ENCODE results near the gene DPP10. TPM values are rescaled to one million over a fixed set of nuclear protein-coding genes. Genes with fewer than 3 reads are reported as not detected.

The DPP10 gene
- total and polyA plus RNA-seq, 4 donors, result 0.04 to 4.1 (median 0.48) TPM

DNA sequence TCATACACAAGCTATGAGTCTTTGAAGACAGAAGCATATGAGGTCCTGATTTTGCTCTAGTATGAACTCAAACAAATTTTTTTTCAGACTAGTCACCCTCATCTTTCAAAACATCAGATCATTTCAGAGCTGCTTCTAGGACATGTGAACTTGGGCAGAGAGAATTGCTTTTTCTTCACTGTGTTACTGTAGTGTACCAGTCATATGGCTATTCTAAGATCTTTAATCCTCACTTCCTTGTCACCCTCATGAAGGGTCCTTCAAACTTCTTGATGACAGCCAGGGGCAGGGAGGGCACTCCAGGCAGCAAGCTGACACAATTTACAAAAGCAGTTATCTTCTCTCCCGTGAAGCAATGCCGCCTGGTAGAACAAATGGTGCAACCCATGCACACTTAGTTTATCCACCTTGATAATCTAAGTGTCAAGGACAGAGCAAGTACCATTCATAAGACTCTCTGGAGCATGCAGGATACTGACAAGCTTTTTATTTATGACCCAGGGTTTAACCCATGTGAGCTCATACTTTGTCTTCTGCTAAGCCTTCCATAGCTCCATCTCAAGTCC is 200.6 kb downstream of the DPP10 start:
- no peak for TF ChIP-seq EGR1 (IDR thresholded peaks at IDR 0.05; ENCODE audit: low read depth in 2 of 2)
- no peak for TF ChIP-seq RXRA (IDR thresholded peaks at IDR 0.05)
- TF ChIP-seq HNF4A (conservative IDR thresholded peaks at IDR 0.05), result no peak
- TF ChIP-seq CTCF (IDR thresholded peaks at IDR 0.05; ENCODE audit: low read depth, low read length, missing input control), result no peak
- TF ChIP-seq NR2F2 (IDR thresholded peaks at IDR 0.05), result no peak
- TF ChIP-seq FOXA2 (IDR thresholded peaks at IDR 0.05), result no peak
- TF ChIP-seq, protein P1, sequence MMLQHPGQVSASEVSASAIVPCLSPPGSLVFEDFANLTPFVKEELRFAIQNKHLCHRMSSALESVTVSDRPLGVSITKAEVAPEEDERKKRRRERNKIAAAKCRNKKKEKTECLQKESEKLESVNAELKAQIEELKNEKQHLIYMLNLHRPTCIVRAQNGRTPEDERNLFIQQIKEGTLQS (IDR thresholded peaks at IDR 0.05), result no peak
- TF ChIP-seq SP1 (IDR thresholded peaks at IDR 0.05), result no peak
- TF ChIP-seq, protein P2, sequence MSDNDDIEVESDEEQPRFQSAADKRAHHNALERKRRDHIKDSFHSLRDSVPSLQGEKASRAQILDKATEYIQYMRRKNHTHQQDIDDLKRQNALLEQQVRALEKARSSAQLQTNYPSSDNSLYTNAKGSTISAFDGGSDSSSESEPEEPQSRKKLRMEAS (IDR thresholded peaks at IDR 0.05), result no peak
- no peak for TF ChIP-seq JUND (IDR thresholded peaks at IDR 0.05)
- no peak for TF ChIP-seq TAF1 (conservative IDR thresholded peaks at IDR 0.05)
- no peak for TF ChIP-seq GABPA (IDR thresholded peaks at IDR 0.05 in 1 of 2, conservative IDR thresholded peaks at IDR 0.05 in 1 of 2)
- TF ChIP-seq FOXA1 (IDR thresholded peaks at IDR 0.05), result no peak
- TF ChIP-seq RAD21 (IDR thresholded peaks at IDR 0.05), result no peak
- TF ChIP-seq ZBTB33 (IDR thresholded peaks at IDR 0.05), result no peak
- TF ChIP-seq, protein P3, sequence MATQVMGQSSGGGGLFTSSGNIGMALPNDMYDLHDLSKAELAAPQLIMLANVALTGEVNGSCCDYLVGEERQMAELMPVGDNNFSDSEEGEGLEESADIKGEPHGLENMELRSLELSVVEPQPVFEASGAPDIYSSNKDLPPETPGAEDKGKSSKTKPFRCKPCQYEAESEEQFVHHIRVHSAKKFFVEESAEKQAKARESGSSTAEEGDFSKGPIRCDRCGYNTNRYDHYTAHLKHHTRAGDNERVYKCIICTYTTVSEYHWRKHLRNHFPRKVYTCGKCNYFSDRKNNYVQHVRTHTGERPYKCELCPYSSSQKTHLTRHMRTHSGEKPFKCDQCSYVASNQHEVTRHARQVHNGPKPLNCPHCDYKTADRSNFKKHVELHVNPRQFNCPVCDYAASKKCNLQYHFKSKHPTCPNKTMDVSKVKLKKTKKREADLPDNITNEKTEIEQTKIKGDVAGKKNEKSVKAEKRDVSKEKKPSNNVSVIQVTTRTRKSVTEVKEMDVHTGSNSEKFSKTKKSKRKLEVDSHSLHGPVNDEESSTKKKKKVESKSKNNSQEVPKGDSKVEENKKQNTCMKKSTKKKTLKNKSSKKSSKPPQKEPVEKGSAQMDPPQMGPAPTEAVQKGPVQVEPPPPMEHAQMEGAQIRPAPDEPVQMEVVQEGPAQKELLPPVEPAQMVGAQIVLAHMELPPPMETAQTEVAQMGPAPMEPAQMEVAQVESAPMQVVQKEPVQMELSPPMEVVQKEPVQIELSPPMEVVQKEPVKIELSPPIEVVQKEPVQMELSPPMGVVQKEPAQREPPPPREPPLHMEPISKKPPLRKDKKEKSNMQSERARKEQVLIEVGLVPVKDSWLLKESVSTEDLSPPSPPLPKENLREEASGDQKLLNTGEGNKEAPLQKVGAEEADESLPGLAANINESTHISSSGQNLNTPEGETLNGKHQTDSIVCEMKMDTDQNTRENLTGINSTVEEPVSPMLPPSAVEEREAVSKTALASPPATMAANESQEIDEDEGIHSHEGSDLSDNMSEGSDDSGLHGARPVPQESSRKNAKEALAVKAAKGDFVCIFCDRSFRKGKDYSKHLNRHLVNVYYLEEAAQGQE (IDR thresholded peaks at IDR 0.05), result no peak
- no peak for TF ChIP-seq YY1 (IDR thresholded peaks at IDR 0.05)
- no peak for TF ChIP-seq HNF4G (IDR thresholded peaks at IDR 0.05)
- Histone ChIP-seq H3K4me3 (ENCODE audit: low read depth in 1 of 3, low read length in 3 of 3) (no peak overlapping the region), H3K9me3 (ENCODE audit: control insufficient read depth in 4 of 4, low read length in 3 of 4) (peaks cover 0 to 7% (median 2%) of the 10 kb centered on the region in 4 donors), H3K36me3 (ENCODE audit: control insufficient read depth in 4 of 4, insufficient read depth in 3 of 4, low read depth in 1 of 4, low read length in 3 of 4) (no peaks in the 10 kb centered on the region), H3K9ac (ENCODE audit: low read depth in 1 of 2, low read length in 2 of 2) (no peak overlapping the region), H3K4me1 (ENCODE audit: control insufficient read depth in 4 of 4, insufficient read depth in 4 of 4, low read length in 3 of 4) (no peaks in the 10 kb centered on the region), H3K27me3 (ENCODE audit: control insufficient read depth in 4 of 4, insufficient read depth in 4 of 4, low read length in 3 of 4) (peaks cover 0 to 1% (median 0%) of the 10 kb centered on the region in 4 donors), H3K27ac (ENCODE audit: low read depth in 1 of 2, low read length in 2 of 2) (no peak overlapping the region)
- no peak for DNase-seq (ENCODE audit: low spot score)
- WGBS, result 56% methylated on average over 2 of the region's 2 CpGs

Measured in liver (tissue), 9 donors.